Body of pancreas (tissue), 4 donors: ENCODE data around the gene SEPTIN5. TPM values are rescaled to one million over a fixed set of nuclear protein-coding genes. Genes with fewer than 3 reads are reported as not detected.

Experiments
- ATAC-seq: fragments of 150-250 bp; one replicate; pipeline ENCODE4 v1.9.1; 2016
- DNase-seq, 4 donors: peaks; one replicate each; pipeline ENCODE4 v3.0.0-alpha.2; 2019
- H3K27ac ChIP-seq, 4 donors: fragments of 200-600 bp; sonication (generic); 1 replicate in 3 of 4; 2 replicates in 1 of 4; pipeline versions ENCODE4 v1.5.1 to v1.6.1; 2016 to 2019; ENCODE audit warnings: mild to moderate bottlenecking in 1 of 4, mixed read lengths in 1 of 4, moderate library complexity in 1 of 4
- H3K27me3 ChIP-seq, 2 donors: fragments of 200-600 bp; sonication (generic); one replicate each; pipeline ENCODE4 v1.6.0; 2016; ENCODE audit warnings: mild to moderate bottlenecking in 1 of 2
- H3K36me3 ChIP-seq, 2 donors: fragments of 200-600 bp; sonication (generic); replicated peaks in 1 of 2; 2 replicates each; pipeline ENCODE4 v1.5.1; 2016; ENCODE audit warnings: low read depth in 2 of 2; ENCODE audit not compliant: insufficient read depth in 1 of 2
- H3K4me1 ChIP-seq: fragments of 200-600 bp; sonication (generic); one replicate; pipeline ENCODE4 v1.6.0; 2016
- H3K4me3 ChIP-seq, 2 donors: fragments of 200-600 bp; sonication (generic); 1 replicate in 1 of 2; 2 replicates in 1 of 2; pipeline ENCODE4 v1.5.1; 2016 to 2019
- H3K9me3 ChIP-seq, 3 donors: fragments of 200-600 bp; sonication (generic); 1 replicate in 2 of 3; 2 replicates in 1 of 3; pipeline ENCODE4 v1.5.1; 2016
- CTCF ChIP-seq, 7 experiments: fragments of 450-650 bp in 4 of 7; fragments of 200-600 bp in 3 of 7; sonication (generic) in 3 of 7; IDR thresholded peaks; one replicate each; pipeline ENCODE4 v1.5.1; 2016 to 2019; ENCODE audit warnings: antibody characterized with exemption in 7 of 7
- POLR2A ChIP-seq, 3 donors: fragments of 450-650 bp; IDR thresholded peaks; one replicate each; pipeline ENCODE4 v1.6.1; 2016; ENCODE audit warnings: antibody characterized with exemption in 3 of 3, mild to moderate bottlenecking in 2 of 3
- WGBS, 2 donors: methylation state at CpG; one replicate each; pipeline ENCODE4 v1.1.5; 2017; 5-methylcytosine and 5-hydroxymethylcytosine counted together
- intact Hi-C: fragments of 100-400 bp; cut with DNase I; formaldehyde crosslinking; loops from one replicate; pipeline ENCODE4 v1.15.1; 2023
- total RNA-seq, 2 donors: library from RNA; depleted of rRNA; stranded (reverse); fragments of >200 nt; gene quantifications; one replicate each; pipeline ENCODE4 v1.1.0, GENCODE V29; 2016

Gene SEPTIN5
- total RNA-seq, 2 donors from 2014 or later = 15.0 to 15.2 TPM

- intact Hi-C loops = no loop called here
Measured at GRCh38 chr22:19732403-19733113, 18.3 kb downstream of the SEPTIN5 start.

DNA sequence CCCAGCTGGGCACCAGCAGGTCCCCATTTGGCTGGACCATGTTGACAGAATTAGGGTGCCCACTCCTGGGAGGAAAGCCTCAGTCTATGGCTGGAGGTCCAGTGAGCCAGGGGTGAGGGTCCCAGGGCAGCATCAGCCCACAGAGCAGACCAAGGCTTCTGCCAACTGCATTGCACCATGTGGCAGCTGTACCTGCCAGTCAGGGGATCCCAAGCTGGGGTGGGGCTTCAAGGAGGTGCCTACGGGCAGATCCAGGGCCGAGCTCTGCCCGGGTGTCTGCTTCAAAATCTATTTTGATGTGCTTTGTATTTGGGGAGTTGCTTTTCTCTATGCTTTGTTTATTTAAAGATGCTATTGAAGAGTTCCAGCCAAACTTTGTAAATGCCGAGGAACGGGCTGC, 19.5 kb downstream of the SEPTIN5 start:
- Histone ChIP-seq H3K4me1 (peaks cover 13% of the 10 kb centered on the region), H3K9me3 (no peaks in the 10 kb centered on the region), H3K27ac (no peak overlapping the region), H3K27me3 (no peaks in the 10 kb centered on the region), H3K4me3 (no peak overlapping the region), H3K36me3 (no peaks in the 10 kb centered on the region)
- intact Hi-C loops = no loop called here
- no peak for DNase-seq
- no peak for TF ChIP-seq CTCF (IDR thresholded peaks at IDR 0.05)
- no peak for TF ChIP-seq POLR2A (IDR thresholded peaks at IDR 0.05)
- WGBS, 2 donors = 46 to 75% methylated on average over 5 of the region's 5 CpGs
- ATAC-seq = no peak

More at GRCh38 chr22:19732403-19733113, 18.3 kb downstream of the SEPTIN5 start:
- Histone ChIP-seq H3K36me3 (no peaks in the 10 kb centered on the region), H3K4me1 (peaks cover 21% of the 10 kb centered on the region), H3K27me3 (no peaks in the 10 kb centered on the region), H3K9me3 (no peaks in the 10 kb centered on the region), H3K27ac (no peak overlapping the region), H3K4me3 (no peak overlapping the region)
- DNase-seq (no peak), ATAC-seq (no peak)
- 79% methylated on average over 10 of the region's 10 CpGs; no CpG with 5 or more reads in 1 of the 2 donors for WGBS, 2 donors
- TF ChIP-seq POLR2A (IDR thresholded peaks at IDR 0.05) = no peak
- TF ChIP-seq CTCF (IDR thresholded peaks at IDR 0.05) = no peak

DNA sequence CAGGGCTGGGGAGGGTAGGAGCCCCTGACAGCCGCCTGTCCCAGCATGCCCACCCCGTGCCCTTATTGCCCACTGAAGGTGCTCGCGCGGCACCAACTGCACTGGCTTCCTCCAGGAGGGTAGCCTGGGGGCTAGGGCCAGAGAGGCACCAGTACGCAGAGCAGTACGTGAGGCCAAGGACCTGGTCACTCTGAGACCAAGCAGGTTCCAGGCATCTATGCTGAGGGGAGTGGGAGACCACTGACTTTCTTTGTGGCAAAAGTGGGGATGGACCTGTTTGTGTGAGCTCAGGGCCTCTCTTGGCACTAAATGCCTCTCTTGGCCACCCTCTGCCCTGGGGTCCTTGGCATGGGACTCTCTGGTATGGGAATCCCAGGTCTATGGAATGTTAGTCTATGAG, 19.9 kb downstream of the SEPTIN5 start:
- Histone ChIP-seq H3K27me3 (no peaks in the 10 kb centered on the region), H3K36me3 (no peaks in the 10 kb centered on the region), H3K4me3 (no peak overlapping the region), H3K4me1 (peaks cover 11% of the 10 kb centered on the region), H3K9me3 (no peaks in the 10 kb centered on the region), H3K27ac (no peak overlapping the region)
- 78 to 80% methylated on average over 5 to 7 of the region's 7 CpGs for WGBS, 2 donors
- intact Hi-C loops = no loop called here
- ATAC-seq = no peak
- no peak for TF ChIP-seq POLR2A (IDR thresholded peaks at IDR 0.05)
- TF ChIP-seq CTCF (IDR thresholded peaks at IDR 0.05) = no peak
- no peak for DNase-seq

DNA sequence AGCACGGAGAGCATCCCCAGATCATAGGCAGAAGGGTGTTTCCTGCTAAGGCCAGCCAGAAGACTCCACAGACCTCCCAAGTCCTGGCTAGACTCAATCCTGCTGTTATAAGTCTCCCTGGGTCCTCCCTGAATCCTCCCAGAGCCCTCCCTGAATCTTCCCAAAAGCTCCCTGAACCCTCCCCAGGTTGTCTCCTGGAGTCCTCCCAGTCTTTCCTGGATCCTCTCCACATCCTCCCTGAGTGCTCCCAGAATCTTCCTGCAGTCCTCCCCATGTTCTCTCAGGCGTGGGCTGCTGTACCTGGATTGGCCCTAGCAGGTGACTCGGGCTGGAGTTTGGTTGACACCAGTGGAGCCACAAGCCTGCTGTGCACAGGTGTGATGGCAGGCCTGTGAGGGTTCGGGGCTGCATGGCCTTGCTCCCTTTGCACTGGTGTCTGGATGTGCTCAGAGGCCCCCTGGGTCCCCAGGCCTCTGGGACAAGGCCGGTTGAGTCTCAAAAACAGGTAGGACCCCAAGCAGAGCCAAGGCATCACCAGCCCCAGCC, 20.6 kb downstream of the SEPTIN5 start:
- ATAC-seq (no peak), DNase-seq (no peak)
- 45 to 74% methylated on average over 2 to 5 of the region's 5 CpGs for WGBS, 2 donors
- no peak for TF ChIP-seq CTCF (IDR thresholded peaks at IDR 0.05)
- no peak for TF ChIP-seq POLR2A (IDR thresholded peaks at IDR 0.05)
- Histone ChIP-seq H3K4me1 (peaks cover 11% of the 10 kb centered on the region), H3K4me3 (no peak overlapping the region), H3K27me3 (no peaks in the 10 kb centered on the region), H3K36me3 (no peaks in the 10 kb centered on the region), H3K9me3 (no peaks in the 10 kb centered on the region), H3K27ac (no peak overlapping the region)
- intact Hi-C loops = no loop called here
